Natural killer cell (primary cell): ENCODE measurements around the gene SRGAP3. TPM values are rescaled to one million over a fixed set of nuclear protein-coding genes. Genes with fewer than 3 reads are reported as not detected.

Source experiments
- ATAC-seq, 3 donors: fragments of 150-1000 bp in 2 of 3; fragments of 200-7000 bp in 1 of 3; cut with Tn5 transposase; 1 replicate in 1 of 3; 2 replicates in 2 of 3; pipeline ENCODE4 v1.10.0; 2021; ENCODE audit warnings: mild to moderate bottlenecking in 2 of 3, moderate library complexity in 2 of 3
- DNase-seq, 2 donors: peaks; one replicate each; pipeline versions ENCODE4 v3.0.0 to v3.0.0-alpha.2; 2013 to 2021; ENCODE audit warnings: mixed read lengths in 1 of 2
- H3K27ac ChIP-seq: one replicate; pipeline ENCODE4 v1.5.1; 2013; ENCODE audit warnings: mild to moderate bottlenecking, low read length
- H3K27me3 ChIP-seq: one replicate; pipeline ENCODE4 v1.6.1; 2013; ENCODE audit warnings: low read length; ENCODE audit not compliant: control insufficient read depth, insufficient read depth
- H3K36me3 ChIP-seq: one replicate; pipeline ENCODE4 v1.6.1; 2013; ENCODE audit warnings: low read length; ENCODE audit not compliant: control insufficient read depth, insufficient read depth
- H3K4me1 ChIP-seq: one replicate; pipeline ENCODE4 v1.6.1; 2013; ENCODE audit warnings: low read length; ENCODE audit not compliant: control insufficient read depth, insufficient read depth
- H3K4me3 ChIP-seq: one replicate; pipeline ENCODE4 v1.5.1; 2013; ENCODE audit warnings: low read length
- H3K9me3 ChIP-seq: one replicate; pipeline ENCODE4 v1.6.1; 2013; ENCODE audit warnings: low read length; ENCODE audit not compliant: control insufficient read depth, insufficient read depth
- H3K27ac Mint-ChIP-seq, 2 donors: one replicate each; pipeline ENCODE4 v1.8.0; 2022; ENCODE audit warnings: mild to moderate bottlenecking in 2 of 2, mixed read lengths in 2 of 2, moderate library complexity in 1 of 2
- H3K27me3 Mint-ChIP-seq, 2 donors: one replicate each; pipeline ENCODE4 v1.8.0; 2022; ENCODE audit warnings: low read depth in 2 of 2, mixed read lengths in 2 of 2
- H3K36me3 Mint-ChIP-seq: one replicate; pipeline ENCODE4 v1.8.0; 2022; ENCODE audit warnings: mixed read lengths
- H3K4me1 Mint-ChIP-seq, 2 donors: one replicate each; pipeline ENCODE4 v1.8.0; 2022; ENCODE audit warnings: mixed read lengths in 2 of 2
- H3K4me3 Mint-ChIP-seq: one replicate; pipeline ENCODE4 v1.8.0; 2022; ENCODE audit warnings: mild to moderate bottlenecking, moderate library complexity, mixed read lengths
- H3K9me3 Mint-ChIP-seq, 2 donors: one replicate each; pipeline ENCODE4 v1.8.0; 2022; ENCODE audit warnings: mixed read lengths in 2 of 2
- CTCF ChIP-seq: fragments of 200-600 bp; IDR thresholded peaks from one replicate; pipeline ENCODE4 v1.8.0; 2022; ENCODE audit warnings: antibody characterized with exemption
- WGBS: methylation state at CpG from one replicate; pipeline ENCODE4 v1.1.7; 2013; ENCODE audit warnings: missing lambda C conversion rate; ENCODE audit not compliant: insufficient coverage; 5-methylcytosine and 5-hydroxymethylcytosine counted together
- intact Hi-C: fragments of 100-400 bp; cut with micrococcal nuclease; formaldehyde crosslinking; loops from one replicate; pipeline ENCODE4 v1.14.2; 2022
- total RNA-seq, 4 donors: library from RNA; stranded (reverse); fragments of 120-200 nt in 1 of 4; gene quantifications; one replicate each; pipeline versions ENCODE4 v1.2.3 to v1.2.4, GENCODE V29; 2013 to 2022

The SRGAP3 gene
- total RNA-seq, 3 donors from 2014 or later (not counting 1 experiment from before 2014, with no cell fraction given), result 2.5 to 14.9 (median 3.0) TPM

GRCh38 chr3:9161298-9161697 is 88.1 kb downstream of the SRGAP3 start:
- TF ChIP-seq CTCF, result no peak
- intact Hi-C loops, result no loop called here
- no peak overlapping the region for H3K27ac ChIP-seq
- H3K9me3 ChIP-seq, result no peaks in the 10 kb centered on the region
- H3K27me3 ChIP-seq, result no peaks in the 10 kb centered on the region
- no peaks in the 10 kb centered on the region for H3K4me1 ChIP-seq
- Mint-ChIP-seq H3K9me3 (no peaks in the 10 kb centered on the region), H3K27ac (no peak overlapping the region), H3K4me1 (no peaks in the 10 kb centered on the region), H3K36me3 (no peaks in the 10 kb centered on the region), H3K4me3 (no peak overlapping the region), H3K27me3 (no peaks in the 10 kb centered on the region)
- WGBS, result 92% methylated on average over 4 of the region's 4 CpGs
- no peak for DNase-seq
- H3K36me3 ChIP-seq, result no peaks in the 10 kb centered on the region
- ATAC-seq, result no peak
- no peak overlapping the region for H3K4me3 ChIP-seq

GRCh38 chr3:9158865-9159630 is 90.4 kb downstream of the SRGAP3 start:
- WGBS, result 89% methylated on average over 13 of the region's 13 CpGs
- intact Hi-C loops, result no loop called here
- Mint-ChIP-seq H3K27ac (no peak overlapping the region), H3K4me1 (no peaks in the 10 kb centered on the region), H3K27me3 (no peaks in the 10 kb centered on the region), H3K4me3 (no peak overlapping the region), H3K9me3 (no peaks in the 10 kb centered on the region), H3K36me3 (no peaks in the 10 kb centered on the region)
- no peak for ATAC-seq
- Histone ChIP-seq H3K27ac (no peak overlapping the region), H3K36me3 (no peaks in the 10 kb centered on the region), H3K9me3 (no peaks in the 10 kb centered on the region), H3K4me3 (no peak overlapping the region), H3K4me1 (no peaks in the 10 kb centered on the region), H3K27me3 (no peaks in the 10 kb centered on the region)
- DNase-seq, result no peak
- no peak for TF ChIP-seq CTCF

- Mint-ChIP-seq H3K27ac (no peak overlapping the region), H3K27me3 (no peaks in the 10 kb centered on the region), H3K9me3 (no peaks in the 10 kb centered on the region), H3K4me3 (no peak overlapping the region), H3K36me3 (no peaks in the 10 kb centered on the region), H3K4me1 (no peaks in the 10 kb centered on the region)
- TF ChIP-seq CTCF, result no peak
- Histone ChIP-seq H3K9me3 (no peaks in the 10 kb centered on the region), H3K4me3 (no peak overlapping the region), H3K4me1 (no peaks in the 10 kb centered on the region), H3K27me3 (no peaks in the 10 kb centered on the region), H3K27ac (no peak overlapping the region), H3K36me3 (no peaks in the 10 kb centered on the region)
- DNase-seq (no peak), ATAC-seq (no peak)
- 81% methylated on average over 5 of the region's 5 CpGs for WGBS
- intact Hi-C loops, result no loop called here
Observed at GRCh38 chr3:9157651-9158362, 91.6 kb downstream of the SRGAP3 start.
